AG09319 (cell line): ENCODE results near the gene ANKRD12.

Experiments used
- DNase-seq: peaks from one replicate; pipeline ENCODE4 v3.0.0-alpha.2; 2010; ENCODE audit warnings: low read depth; ENCODE audit errors: extremely low read depth
- CTCF ChIP-seq: IDR thresholded peaks from 2 replicates; pipeline ENCODE4 v1.5.1; 2011; ENCODE audit warnings: low read depth, mild to moderate bottlenecking, inconsistent platforms, low read length, moderate library complexity

Gene ANKRD12

DNA sequence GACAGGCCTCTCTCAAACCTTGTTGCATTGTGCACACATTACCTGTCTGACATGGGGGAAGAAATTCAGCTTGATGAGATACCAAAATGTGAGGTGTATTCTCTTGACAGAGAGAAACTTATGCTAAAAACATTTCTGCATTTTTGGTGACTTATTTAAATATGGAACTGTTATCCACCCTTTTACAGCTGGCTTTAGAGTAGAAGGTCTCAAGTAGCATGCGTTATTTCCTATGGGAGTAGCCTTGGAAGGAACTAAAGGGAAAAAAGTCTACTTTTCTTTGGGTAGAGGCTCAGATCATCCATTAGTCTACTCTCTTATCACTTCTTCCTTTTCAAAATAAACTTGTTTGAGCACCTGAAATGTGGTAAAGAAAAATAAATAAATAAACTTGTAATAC is 141.4 kb downstream of the ANKRD12 start:
- TF ChIP-seq CTCF = no peak
- no peak for DNase-seq

DNA sequence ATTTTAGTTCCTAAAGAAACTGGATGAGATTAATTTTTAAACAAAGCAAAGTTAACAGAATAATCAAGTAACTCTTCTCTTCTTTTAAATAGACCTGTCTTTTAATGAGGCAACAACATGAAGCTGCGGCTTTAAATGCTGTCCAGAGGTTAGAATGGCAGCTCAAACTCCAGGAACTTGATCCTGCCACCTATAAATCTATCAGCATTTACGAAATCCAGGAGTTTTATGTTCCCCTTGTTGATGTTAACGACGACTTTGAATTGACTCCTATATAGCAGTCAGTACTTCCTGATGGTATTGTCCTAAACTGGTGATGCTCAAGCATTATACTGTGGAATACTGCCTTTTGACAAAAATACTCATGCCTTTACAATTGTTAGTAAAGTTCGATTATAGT is 144.3 kb downstream of the ANKRD12 start:
- TF ChIP-seq CTCF = no peak
- no peak for DNase-seq

DNA sequence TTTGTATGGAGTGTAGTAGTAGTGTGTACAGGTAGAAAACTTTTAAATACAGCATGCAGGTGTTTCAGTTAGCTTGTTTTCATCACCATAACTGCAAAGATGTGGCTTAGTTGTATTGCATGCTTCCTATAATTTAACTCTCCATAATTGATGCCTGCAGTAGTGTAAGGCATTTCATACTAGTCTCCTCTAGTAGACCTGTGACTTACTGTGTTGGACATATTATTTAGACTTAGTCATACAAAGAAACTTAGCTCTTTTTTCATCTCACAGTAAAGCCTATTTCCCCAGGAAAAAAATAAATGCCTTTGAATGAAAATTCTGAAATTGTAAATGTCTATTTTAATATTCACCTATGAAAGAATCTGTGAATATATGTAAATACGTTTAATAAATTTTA is 145.2 kb downstream of the ANKRD12 start:
- TF ChIP-seq CTCF = no peak
- DNase-seq = no peak

- no peak for TF ChIP-seq CTCF
- DNase-seq = no peak
Measured at GRCh38 chr18:9283791-9284190, 147.2 kb downstream of the ANKRD12 start.

GRCh38 chr18:9285604-9286003 is 149.0 kb downstream of the ANKRD12 start:
- no peak for DNase-seq
- no peak for TF ChIP-seq CTCF

GRCh38 chr18:9287036-9287435 is 150.5 kb downstream of the ANKRD12 start:
- no peak for DNase-seq
- TF ChIP-seq CTCF = no peak

DNA sequence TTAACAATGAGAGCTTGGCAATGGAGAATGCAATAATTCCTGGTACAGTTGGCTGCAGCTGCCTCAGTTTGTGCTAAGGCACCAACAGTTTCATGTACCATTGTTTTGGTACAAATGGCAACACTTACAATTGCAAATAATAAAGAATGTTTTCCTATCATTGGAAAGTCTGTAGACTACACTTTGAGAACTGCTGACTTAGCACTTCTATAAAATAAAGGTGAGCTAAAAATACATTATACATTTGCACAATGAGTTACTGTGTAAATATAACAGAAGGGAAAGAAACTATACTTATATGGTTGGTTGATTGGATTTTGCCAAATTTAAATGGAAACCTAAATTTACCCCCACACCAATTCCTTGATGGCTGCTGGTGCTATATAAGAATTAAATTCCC is 153.1 kb downstream of the ANKRD12 start:
- TF ChIP-seq CTCF = no peak
- no peak for DNase-seq

DNA sequence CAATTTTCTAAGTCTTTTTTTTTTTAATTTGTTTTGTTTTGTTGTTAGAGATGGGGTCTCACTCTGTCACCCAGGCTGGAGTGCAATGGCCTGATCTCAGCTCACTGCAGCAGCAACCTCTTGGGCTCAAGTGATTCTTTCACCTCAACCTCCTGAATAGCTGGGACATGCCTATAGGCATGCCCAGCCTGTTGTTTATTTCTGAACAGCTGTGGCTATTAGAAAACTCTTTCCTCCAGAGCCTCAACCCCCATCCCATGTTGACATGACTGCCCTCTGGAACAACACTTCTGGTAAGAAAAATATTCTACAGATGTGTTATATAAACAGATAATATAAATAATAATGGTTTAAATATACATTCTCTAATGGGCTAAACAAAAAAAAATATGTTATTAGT is 153.6 kb downstream of the ANKRD12 start:
- no peak for TF ChIP-seq CTCF
- DNase-seq = peak; percentile 7
